RWPE1 (cell line): ENCODE results near the gene FAM50A.
"Not testable (repeated sequence)": the region's sequence is repeated elsewhere in the genome, so short reads cannot be mapped to it uniquely, and the experiment has no call there.

Experiments used
- CTCF ChIA-PET: fragments of 350-600 bp; sonication (Branson Sonifier 250); formaldehyde crosslinking; extraction: SDS; loops from one replicate; lab custom pipeline; 2021; lab: Yijun Ruan, JAX
- POLR2A ChIA-PET: fragments of 400-600 bp; formaldehyde crosslinking; extraction: SDS; loops from one replicate; lab custom pipeline; 2020; ENCODE audit warnings: antibody characterized with exemption; ENCODE audit not compliant: low non-redundant PET; lab: Yijun Ruan, JAX
- DNase-seq: peaks from one replicate; pipeline ENCODE4 v3.0.0; 2012; ENCODE audit warnings: low spot score
- H3K27ac ChIP-seq: fragments of 450-650 bp; 2 replicates; pipeline ENCODE4 v1.5.1; 2017
- TF ChIP-seq, protein P1 (sequence below): fragments of 450-650 bp; conservative IDR thresholded peaks from 2 replicates; pipeline ENCODE4 v1.5.1; 2017; ENCODE audit warnings: low read depth, mild to moderate bottlenecking

FAM50A gene

DNA sequence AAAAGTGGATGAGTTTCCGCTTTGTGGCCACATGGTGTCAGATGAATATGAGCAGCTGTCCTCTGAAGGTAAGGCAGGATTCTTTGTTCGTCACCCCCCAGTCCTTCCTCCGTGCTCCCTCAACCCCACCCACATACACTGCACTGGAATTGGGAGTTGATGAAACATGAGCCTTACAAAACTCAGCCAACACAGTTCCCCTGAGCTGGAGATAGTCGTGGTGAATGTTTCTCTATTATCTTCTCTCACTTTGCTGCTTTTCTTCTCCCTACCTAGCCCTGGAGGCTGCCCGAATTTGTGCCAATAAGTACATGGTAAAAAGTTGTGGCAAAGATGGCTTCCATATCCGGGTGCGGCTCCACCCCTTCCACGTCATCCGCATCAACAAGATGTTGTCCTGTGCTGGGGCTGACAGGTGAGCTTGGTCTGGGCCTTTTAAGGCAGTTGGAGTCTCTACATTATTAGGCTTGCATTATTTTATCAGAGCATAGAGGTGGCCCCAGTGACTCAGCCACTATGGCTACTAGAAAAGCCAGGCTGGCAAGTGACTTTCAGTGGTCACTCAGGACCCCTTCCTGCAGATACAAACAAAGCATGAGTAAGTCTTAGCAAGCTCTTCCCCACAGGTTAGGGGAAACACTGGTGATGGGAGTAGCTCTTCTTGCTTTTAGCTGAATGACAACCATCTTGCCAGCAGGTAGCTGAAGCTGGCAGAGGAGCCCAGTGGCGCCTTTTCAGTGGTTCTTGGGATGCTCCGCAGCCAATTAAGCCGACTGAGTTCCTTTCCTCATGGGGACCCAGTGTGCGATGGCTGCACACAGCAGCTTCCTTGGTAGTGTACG, 44.2 kb upstream of the FAM50A start:
- CTCF ChIA-PET = interaction anchor here (0.6 kb wide), 1 partner anchor 27 kb away, joined by 3 read pairs; no protein-coding TSS in a partner anchor
- H3K27ac ChIP-seq = peak overlapping the region; percentile 95
- DNase-seq = no peak
- POLR2A ChIA-PET = interaction anchor here (0.9 to 1.3 kb wide), 2 partner anchors 10 to 42 kb away, joined by 3 to 5 read pairs; no protein-coding TSS in a partner anchor
- TF ChIP-seq, protein P1, sequence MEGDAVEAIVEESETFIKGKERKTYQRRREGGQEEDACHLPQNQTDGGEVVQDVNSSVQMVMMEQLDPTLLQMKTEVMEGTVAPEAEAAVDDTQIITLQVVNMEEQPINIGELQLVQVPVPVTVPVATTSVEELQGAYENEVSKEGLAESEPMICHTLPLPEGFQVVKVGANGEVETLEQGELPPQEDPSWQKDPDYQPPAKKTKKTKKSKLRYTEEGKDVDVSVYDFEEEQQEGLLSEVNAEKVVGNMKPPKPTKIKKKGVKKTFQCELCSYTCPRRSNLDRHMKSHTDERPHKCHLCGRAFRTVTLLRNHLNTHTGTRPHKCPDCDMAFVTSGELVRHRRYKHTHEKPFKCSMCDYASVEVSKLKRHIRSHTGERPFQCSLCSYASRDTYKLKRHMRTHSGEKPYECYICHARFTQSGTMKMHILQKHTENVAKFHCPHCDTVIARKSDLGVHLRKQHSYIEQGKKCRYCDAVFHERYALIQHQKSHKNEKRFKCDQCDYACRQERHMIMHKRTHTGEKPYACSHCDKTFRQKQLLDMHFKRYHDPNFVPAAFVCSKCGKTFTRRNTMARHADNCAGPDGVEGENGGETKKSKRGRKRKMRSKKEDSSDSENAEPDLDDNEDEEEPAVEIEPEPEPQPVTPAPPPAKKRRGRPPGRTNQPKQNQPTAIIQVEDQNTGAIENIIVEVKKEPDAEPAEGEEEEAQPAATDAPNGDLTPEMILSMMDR = no peak

DNA sequence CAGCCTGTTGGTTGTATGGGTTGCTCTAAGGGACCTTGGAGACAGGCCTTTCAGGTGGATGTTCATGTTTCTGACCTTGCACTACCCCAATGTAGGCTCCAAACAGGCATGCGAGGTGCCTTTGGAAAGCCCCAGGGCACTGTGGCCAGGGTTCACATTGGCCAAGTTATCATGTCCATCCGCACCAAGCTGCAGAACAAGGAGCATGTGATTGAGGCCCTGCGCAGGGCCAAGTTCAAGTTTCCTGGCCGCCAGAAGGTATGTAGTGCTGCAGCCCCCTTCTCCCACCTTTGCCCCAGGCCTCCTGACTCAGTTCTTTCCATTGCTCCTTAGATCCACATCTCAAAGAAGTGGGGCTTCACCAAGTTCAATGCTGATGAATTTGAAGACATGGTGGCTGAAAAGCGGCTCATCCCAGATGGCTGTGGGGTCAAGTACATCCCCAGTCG, 43.5 kb upstream of the FAM50A start:
- ChIA-PET POLR2A (interaction anchor here (0.9 to 1.3 kb wide), 2 partner anchors 9 to 42 kb away, joined by 3 to 5 read pairs; no protein-coding TSS in a partner anchor), CTCF (interaction anchor here (0.6 kb wide), 1 partner anchor 27 kb away, joined by 3 read pairs; no protein-coding TSS in a partner anchor)
- peak overlapping the region; percentile 95 for H3K27ac ChIP-seq
- not testable (repeated sequence) for DNase-seq

DNA sequence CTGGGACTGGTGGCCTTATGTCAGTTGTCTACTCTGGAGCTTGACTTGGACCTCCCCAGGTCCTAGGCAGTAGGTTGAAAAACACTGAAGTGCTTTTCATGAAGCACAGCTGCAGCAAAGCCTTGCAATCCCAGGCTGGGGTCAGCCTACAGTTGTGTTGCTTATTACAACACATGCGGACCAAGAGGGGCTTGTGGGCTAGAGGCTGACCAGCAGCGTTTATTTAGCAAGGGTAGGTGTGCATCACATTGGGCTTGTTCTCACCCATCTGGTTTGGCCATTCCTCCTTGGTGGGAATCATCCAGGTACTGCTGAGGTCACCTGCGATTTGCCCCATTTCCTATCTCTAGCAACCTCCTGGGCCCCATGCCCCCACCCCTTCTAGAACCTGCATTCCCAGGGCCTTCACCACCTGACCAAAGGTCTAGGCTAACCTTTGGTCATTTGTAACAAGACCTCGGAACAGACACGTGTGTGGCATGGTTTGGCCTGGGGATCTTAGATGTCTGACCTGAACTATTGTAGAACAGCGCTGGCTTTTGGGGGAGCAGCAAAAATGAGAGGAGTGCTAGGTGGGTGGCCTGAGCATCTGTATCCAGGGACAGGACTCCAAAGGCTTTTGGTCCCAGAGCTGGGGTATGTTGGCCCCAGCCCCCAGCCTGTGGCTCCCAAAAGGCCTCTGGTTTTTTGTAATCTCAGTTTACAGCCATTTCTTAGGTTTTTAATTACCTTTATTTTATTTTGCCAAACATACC, 42.7 kb upstream of the FAM50A start:
- DNase-seq = no peak
- ChIA-PET CTCF (no interaction called here), POLR2A (no interaction called here)
- peak overlapping the region; percentile 95 for H3K27ac ChIP-seq
- TF ChIP-seq, protein P1 = no peak

DNA sequence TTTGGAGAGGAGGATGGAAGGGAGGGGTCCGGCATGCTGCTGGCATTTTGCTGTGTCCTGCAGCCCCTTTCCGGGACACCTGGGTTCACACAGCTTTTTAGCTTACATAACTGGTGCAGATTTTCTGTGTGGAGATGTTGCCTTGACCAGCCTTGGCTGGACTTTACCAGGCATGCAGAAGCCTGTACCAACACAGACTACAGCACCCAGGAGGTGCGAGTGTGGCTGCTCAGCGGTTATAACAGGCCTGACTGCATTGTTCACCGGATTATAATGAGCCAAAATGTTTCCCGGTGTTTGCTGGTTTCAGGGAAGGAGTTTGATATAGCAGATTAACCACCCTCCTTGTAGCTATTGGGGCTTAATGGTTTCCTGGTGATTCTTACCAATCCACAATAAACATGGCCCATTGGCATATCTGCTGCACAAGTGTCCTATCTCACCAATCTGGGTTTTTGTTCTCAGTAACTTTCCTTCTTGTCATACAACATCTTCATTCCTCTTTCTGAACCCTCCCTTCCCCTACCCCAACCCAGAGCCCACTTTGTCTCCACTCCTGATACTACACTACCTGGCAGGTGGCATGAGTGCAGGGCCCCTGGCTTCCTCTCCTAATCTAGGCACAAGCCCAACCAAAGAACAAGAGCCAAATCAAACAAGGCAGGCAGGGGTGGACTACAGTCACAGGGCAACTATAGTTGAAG, 41.9 kb upstream of the FAM50A start:
- ChIA-PET CTCF (interaction anchor here (0.5 kb wide), 1 partner anchor 44 kb away, joined by 4 read pairs; no protein-coding TSS in a partner anchor), POLR2A (no interaction called here)
- TF ChIP-seq, protein P1 = no peak
- no peak for DNase-seq
- peak overlapping the region; percentile 95 for H3K27ac ChIP-seq

DNA sequence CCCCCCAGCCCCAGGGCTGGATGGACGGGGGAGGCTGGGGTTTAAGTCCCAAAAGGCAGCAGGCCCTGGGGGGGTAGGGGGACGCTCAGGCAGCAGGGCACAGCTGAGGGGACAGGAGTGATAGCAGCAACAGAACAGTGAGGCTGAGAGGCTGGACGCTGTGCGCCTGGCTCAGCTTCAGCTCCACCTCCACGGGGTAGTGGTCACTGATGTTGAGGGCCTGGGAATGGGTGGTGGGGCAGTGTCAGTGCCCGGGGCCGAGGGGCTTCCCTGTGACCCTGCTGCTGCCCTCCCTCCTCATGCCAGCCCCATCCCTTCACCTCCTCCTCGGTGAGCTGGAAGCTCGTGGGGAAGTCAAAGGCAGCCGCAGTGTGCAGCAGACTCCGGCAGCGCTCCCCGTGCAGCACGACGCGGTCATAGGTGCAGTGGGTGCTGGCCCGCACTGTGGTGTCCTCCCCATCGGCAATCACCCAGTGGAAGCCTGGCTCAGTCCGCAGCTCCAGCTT, 41.3 kb upstream of the FAM50A start:
- ChIA-PET POLR2A (no interaction called here), CTCF (interaction anchor here (0.5 kb wide), 1 partner anchor 43 kb away, joined by 4 read pairs; no protein-coding TSS in a partner anchor)
- peak overlapping the region; percentile 95 for H3K27ac ChIP-seq
- TF ChIP-seq, protein P1 = no peak
- no peak for DNase-seq

DNA sequence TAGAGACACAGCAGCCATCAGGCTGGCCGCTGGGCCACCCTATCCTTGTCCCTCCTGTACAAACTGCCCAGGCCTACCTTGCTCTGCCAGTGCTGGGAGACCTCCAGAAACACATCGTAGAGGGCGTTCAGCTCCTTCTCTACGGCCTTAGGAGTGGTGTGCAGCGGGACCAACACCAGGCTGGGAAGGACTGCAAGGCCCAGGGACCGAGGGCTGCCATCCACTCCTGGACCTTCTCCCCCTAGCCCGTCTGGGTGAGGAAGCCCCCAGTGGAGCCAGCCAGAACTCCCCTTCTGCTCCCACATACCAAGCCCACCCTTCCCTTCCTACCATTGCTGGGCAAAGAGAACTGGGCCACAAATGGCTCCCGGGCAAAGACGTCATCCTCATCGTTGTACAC, 40.7 kb upstream of the FAM50A start:
- TF ChIP-seq, protein P1 = no peak
- no peak for DNase-seq
- POLR2A ChIA-PET = interaction anchor here (0.7 kb wide), 2 partner anchors 32 to 124 kb away, joined by 3 to 7 read pairs; no protein-coding TSS in a partner anchor
- H3K27ac ChIP-seq = peak overlapping the region; percentile 95
- CTCF ChIA-PET = no interaction called here
